NCI-H446 treated with DMSO at 0.1 percent for 48 hours (cell line): ENCODE results near the gene ABHD14A.

Experiments
- DNase-seq: peaks from one replicate; lab custom pipeline; 2025; lab: John Stamatoyannopoulos, UW

ABHD14A gene

GRCh38 chr3:51997172-51997571 is 22.3 kb downstream of the ABHD14A start:
- no peak for DNase-seq

- DNase-seq: no peak
These were observed 23.2 kb downstream of the ABHD14A start for GRCh38 chr3:51997935-51998596.

- no peak for DNase-seq
These were observed 23.9 kb downstream of the ABHD14A start for GRCh38 chr3:51998774-51999173.

DNA sequence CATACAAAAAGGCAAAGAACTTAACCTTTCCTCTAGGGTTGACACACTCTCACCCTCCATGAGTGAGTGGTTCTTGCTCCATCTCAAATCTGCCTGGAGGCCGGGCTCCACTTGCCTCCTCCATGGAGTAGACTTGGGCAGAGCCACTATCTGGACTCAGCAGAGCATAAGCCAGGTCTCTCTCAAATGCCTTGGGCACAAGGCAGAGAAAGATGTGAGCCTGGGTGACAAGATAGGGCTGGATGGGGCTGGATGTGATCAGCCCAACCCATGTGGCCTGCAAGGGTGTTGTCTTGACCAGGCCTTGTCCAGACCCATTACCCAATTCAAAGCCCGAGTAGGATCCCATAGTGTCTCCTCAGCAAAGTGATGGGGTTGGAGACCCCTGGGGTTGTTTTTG is 25.0 kb downstream of the ABHD14A start:
- no peak for DNase-seq

DNA sequence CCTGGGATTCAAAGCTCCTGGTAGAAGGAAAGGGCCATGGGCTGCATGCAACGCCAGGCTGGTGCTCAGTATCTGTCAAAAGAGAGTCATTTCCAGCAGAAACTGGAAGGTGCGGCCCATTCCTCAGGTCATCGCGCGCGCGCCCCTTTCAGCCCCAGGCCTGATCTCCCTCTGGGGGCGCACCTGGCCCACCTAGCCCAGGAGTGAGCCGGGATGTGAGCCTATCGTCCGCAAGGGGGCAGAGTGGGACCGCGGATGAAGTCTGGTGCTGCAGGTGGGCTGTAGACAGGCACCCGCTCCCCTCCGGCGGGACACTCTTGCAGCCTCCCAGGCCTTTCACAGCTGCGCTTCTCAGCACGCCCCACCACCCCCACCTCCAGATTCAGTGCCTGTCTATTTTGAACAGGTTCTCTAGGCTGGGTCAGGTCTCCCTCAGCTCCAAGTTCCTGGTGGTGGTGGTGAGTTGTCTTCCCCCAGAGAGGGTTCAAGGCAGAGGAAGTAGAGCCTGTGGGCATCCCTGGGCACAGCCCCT is 26.6 kb downstream of the ABHD14A start:
- no peak for DNase-seq

DNA sequence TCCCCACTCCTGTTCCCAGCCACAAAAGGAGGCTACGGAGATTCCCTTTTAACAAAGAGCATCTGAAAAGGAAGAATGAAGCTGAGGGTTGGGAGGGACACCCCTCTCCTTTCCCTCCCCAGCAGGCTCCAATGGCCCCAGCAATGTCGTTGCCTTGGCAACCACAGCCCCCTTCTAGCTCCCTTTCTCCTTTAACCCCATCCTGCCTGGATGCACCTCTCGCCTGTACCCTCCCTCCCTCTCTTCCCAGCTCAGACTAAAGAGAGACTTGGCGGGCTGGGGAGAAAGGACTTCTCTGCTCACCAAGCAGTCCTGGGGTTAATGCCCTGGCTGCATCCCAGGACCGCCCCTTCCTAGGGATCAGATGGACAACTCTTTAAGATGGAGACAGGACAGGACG is 27.9 kb downstream of the ABHD14A start:
- no peak for DNase-seq

GRCh38 chr3:52004163-52004787 is 29.4 kb downstream of the ABHD14A start:
- DNase-seq: no peak

GRCh38 chr3:52004906-52005395 is 30.1 kb downstream of the ABHD14A start:
- DNase-seq: no peak

DNA sequence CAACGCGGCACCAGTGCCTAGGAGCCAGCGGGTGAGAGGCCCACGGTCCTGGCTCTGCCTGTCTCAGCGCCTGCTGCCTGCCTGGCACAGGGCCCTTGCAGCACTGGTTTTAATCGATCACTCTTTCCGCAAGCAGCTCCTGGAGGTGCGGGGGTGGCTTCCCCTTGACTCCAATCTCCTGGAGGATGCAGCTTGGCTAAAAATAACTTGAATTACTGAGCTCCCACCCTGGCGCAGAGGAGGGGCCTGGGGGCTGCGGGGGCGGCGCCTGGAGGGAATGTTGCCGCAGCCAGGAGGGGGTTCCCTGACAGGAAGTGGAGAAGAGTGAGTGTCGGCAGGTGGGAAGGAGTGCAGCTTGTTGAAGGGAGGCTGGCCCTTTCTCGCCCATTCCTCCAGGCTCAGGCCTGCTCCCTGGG is 30.7 kb downstream of the ABHD14A start:
- no peak for DNase-seq

DNA sequence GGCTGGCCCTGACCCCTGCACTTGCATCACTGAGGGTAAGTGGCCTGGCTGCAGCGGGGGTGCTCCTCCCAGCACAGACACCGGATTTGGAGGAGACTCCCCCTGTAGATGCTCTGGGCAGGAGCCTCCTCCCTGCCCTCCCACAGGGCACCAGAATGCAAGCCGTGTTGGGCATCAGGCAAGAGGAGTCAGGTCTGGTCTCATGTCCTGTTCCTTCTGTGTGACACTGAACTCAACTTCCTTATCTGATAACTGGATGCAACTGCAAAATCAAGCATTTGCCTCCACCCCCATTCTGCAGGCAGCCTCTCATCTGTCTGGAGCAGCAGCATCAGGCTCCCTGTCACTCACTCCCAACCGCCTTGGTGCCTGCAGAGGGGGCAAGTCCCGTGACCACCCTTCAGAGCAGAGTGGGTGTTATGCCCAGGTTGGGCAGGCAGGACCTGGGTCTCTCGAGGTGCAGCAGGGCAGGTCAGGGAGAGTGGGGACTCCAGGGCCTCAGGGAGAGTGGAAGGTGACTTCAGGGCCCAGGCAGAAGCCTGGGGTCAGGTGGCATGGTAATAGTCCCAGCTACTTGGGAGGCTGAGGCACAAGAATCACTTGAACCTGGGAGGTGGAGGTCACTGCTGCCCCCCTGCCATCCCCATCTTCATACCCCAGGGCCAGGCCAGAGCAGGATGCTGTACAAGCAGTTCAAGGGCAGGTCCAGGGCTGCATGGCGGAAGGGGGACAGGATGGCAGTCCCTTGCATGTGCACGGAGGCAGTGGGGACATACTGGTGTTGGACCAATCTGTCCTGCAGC is 31.4 kb downstream of the ABHD14A start:
- DNase-seq: no peak

DNA sequence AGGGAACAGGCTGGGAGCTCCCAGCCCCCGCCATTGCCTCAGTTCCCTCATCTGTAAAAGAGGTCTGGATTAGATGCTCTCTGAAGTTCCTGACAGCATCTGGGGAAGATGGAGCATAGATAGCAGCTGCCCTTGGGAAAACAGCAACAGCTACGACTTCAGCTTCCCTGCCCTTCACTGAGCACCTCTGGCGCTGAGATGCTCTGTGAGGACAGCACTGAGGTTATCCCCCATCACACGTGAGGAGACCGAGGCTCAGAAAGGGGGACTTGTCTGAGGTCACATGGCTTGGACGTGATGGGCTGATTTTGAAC is 31.9 kb downstream of the ABHD14A start:
- no peak for DNase-seq

- no peak for DNase-seq
These were observed 32.4 kb downstream of the ABHD14A start for GRCh38 chr3:52007291-52007690.

DNA sequence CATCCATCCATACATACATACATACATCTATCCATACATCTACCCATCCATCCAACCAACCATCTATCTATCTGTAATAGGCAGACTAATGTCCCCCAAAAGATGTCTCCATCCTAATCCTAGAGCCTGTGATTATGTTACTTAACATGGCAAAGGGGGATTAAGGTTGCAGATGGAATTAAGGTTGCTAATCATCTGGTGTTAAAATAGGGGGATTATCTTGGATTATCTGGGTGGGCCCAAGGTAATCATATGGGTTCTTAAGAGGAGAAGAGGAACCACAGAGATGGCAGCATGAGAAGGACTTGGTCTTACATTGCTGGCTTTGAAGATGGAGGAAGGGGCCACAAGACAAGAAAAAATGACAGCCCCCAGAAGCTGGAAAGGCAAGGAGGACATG is 35.6 kb downstream of the ABHD14A start:
- no peak for DNase-seq

DNA sequence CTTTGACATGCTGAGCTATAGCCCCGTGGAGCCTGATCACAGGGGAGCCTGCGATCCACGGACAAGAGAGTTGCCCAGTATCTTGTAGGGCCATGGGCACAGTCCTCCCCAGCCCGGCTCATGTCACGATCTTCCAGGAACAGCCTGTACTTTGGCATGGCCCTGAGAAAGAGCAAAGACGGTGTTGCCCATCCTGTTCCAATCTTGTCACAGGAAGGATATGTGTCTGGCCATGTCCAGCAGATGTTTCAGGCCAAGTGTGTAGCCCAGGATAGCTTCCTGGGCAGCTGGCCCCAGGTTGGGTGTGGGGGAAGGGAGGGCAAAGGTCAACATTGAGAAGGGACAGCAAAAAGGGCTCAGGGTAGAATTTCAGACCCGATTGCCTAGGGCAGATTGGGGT is 37.8 kb downstream of the ABHD14A start:
- DNase-seq: no peak

DNA sequence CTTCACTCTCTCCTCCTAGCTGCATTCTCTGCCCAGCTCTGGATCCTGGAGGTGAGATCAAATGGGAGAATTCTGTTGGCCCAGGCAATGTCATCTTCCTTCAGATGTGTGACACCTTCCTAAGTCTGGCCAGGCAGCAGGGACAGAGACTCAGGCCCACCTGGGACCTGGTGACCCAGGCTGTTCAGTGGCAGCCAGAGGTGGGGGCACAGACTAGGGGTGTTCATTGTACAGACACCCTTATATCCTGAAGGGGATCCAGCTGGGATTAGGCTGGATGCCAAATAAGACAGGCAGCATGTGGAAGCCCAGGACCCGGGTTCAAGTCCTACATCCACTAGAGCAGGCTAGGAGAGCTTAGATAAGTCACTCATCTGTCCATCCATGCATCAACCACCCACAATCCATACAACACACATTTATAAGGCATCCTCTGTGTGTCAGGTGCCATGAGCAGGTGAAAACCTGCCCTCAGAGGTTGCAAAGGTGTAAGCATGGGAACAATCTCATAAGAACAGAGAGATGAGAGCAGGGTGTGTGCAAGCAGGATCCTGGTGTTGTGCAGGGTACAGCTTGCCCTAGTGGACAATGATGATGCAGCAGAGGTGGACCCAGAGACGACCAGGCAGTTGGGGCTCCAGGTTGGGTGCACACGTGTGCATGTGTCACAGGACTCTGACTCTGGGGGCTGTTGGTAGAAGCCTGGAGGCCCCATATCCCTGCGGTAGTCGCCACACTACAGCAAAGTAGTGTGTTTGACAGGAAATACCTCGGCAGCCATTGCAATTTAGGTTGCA is 39.1 kb downstream of the ABHD14A start:
- no peak for DNase-seq

DNA sequence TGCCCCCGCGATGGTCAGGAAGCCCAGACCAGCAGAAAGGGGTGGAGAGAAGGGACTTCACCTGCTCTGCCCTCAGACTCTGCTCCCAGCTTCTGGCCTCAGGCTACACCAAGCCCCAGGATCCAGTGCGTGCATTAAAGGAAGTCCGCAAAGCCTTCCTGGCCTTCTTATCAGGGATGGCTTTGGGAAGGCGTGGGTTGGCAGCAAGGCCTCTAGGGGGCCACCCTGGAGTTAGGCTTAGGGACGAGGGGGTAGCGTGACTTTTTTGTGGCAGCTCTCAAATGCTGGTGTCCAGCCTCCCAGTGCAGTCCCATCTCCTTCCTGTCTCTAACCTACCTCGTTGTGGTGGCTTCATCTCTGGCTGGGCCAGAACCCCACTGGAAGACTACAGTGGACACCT is 39.7 kb downstream of the ABHD14A start:
- no peak for DNase-seq

DNA sequence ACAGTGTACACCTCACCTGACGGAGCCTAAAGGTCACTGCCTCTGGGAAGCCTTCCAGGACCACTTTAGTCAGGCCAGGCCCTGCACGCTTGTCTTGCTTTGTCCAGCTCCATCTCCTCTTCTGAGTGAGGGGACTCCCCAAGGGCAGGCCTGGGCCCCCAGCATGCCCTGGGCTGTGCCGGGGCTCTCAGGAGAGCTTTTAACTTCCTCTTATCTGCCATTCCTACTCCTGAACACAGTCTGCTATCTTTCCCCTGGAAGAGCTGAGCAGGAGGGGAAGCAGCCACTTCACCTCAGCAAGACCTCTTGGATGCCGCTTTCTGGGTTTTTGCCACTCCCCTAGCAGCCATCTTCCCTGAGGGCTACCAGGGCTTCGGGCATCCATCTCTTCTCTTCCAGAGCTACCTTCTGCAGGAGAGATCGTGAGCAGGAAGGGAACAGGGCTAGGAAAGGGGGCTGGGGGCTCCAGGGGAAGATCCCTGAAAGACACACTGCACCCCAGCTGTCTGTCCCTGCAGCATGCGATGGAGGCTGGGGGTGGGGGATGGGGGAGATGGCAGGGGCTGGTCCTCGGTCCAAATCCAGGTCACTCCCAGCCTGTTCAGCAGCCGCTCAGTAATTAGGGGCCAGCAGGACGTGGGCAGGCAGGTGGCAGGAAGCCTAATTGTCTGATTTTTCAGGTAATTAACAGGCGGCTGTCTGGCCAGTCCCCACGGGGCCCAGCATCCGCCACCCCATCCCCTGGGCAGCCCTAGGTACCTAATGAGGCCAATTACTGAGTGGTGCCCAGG is 40.8 kb downstream of the ABHD14A start:
- DNase-seq: no peak

- DNase-seq: no peak
These were observed 42.7 kb downstream of the ABHD14A start for GRCh38 chr3:52017586-52017985.

GRCh38 chr3:52018319-52019000 is 43.6 kb downstream of the ABHD14A start:
- DNase-seq: no peak

DNA sequence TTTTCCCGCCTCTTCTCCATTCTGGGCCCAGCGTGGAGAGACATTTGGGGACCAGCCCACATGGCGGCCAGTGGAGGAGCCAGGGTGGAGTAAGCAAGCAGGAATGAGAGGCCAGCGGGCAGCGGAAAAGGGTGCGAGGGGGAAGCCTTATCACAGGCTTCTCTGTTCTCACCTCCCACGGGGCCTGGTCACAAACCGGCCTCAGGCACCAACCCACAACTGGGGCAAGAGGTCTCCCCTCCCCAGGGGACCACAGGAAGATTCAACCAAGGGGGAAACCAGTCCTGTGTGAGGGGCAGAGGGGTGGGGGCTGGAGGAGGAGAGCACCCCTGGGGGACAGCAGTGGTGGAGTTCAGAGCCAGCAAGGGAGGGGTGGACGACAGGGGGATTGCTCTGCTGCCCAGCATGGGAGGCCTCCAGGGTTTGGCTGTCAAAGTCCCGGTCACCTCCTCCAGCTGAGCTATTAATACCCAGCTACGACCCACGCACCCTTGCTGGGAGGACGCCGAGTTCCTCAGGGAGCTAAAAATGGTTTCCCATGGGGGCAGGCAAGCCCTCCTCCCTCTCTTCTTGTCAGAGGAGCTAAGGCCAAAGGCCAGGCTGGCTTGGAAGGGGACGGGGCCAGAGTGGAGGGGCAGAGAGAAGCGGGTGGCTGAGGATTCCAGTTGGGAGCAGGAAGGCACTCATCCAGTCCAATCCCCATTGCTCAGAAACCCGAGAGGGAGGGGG is 44.7 kb downstream of the ABHD14A start:
- no peak for DNase-seq
